ENCODE results near the gene P2RY11. TPM values are rescaled to one million over a fixed set of nuclear protein-coding genes. Genes with fewer than 3 reads are reported as not detected.

The P2RY11 gene
- total RNA-seq, 4 donors from 2014 or later, result 16.4 to 32.9 (median 19.9) TPM

- H3K27me3 ChIP-seq, result no peaks in the 10 kb centered on the region
- peaks cover 99% of the 10 kb centered on the region for H3K36me3 ChIP-seq
- no peak overlapping the region for H3K27ac ChIP-seq
- H3K4me3 ChIP-seq, result no peak overlapping the region
- TF ChIP-seq EP300 (IDR thresholded peaks at IDR 0.05) (no peak), CTCF (IDR thresholded peaks at IDR 0.05) (no peak), POLR2A (IDR thresholded peaks at IDR 0.05) (no peak), POLR2AphosphoS5 (IDR thresholded peaks at IDR 0.05) (no peak)
- no peaks in the 10 kb centered on the region for H3K9me3 ChIP-seq
- DNase-seq (ENCODE audit: low spot score in 2 of 2), result no peak
- WGBS, result 84% methylated on average over 12 of the region's 38 CpGs
- H3K4me1 ChIP-seq, result no peaks in the 10 kb centered on the region
Measured at GRCh38 chr19:10137751-10138682, 26.5 kb downstream of the P2RY11 start.

DNA sequence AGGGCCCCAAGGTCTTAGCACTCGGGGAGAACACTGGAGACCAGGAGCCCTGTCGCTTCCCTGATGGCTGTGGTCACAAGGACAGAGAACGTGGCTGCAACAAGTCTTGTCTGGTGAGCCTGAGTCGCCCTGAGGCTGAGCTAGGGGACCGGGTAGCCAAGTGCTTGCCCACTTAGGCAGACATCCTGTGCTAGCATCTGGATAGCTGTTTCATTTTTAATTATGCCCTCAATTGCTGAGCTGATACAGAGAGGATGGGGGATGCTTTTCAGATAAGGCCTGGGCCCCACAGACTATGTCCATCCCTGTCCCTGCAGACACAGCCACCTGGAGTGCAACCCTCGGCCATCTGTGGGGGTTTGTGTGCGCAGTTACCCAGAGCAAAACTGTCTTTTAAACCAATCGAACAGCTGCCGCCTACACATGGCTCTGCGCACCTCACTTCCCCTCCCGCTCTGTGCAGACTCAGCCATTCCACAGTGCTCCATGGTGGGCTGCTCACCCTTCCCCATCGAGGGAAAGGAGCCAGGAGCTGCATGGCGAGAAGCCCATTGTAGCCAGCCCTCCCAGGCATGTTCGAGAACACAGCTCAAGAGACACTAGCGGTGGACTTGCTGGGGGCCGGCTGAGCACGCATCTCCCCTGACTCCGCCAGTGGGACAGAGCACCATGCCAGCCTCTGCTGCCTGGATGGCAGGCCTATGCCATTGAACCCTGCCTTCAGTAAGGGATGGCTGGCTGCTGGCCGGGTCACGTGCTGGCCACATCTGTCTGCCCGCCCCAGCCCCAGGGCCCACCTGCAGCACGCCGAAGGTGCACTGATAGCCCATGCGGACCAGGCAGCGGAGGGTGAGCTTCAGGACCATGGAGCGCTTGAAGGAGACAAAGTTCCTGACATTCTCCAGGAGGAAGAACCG lies 27.6 kb downstream of the P2RY11 start:
- no peaks in the 10 kb centered on the region for H3K27me3 ChIP-seq
- peaks cover 100% of the 10 kb centered on the region for H3K36me3 ChIP-seq
- no peak overlapping the region for H3K27ac ChIP-seq
- no peaks in the 10 kb centered on the region for H3K9me3 ChIP-seq
- no peak for DNase-seq (ENCODE audit: low spot score in 2 of 2)
- TF ChIP-seq POLR2A (IDR thresholded peaks at IDR 0.05) (no peak), CTCF (IDR thresholded peaks at IDR 0.05) (no peak), POLR2AphosphoS5 (IDR thresholded peaks at IDR 0.05) (no peak), EP300 (IDR thresholded peaks at IDR 0.05) (no peak)
- H3K4me1 ChIP-seq, result no peaks in the 10 kb centered on the region
- no peak overlapping the region for H3K4me3 ChIP-seq
- WGBS, result 98% methylated on average over 13 of the region's 27 CpGs

GRCh38 chr19:10139952-10140351 lies 28.5 kb downstream of the P2RY11 start:
- WGBS, result 96% methylated on average over 23 of the region's 23 CpGs
- Histone ChIP-seq H3K27ac (no peak overlapping the region), H3K27me3 (no peaks in the 10 kb centered on the region), H3K4me1 (no peaks in the 10 kb centered on the region), H3K4me3 (no peak overlapping the region), H3K9me3 (no peaks in the 10 kb centered on the region), H3K36me3 (peaks cover 100% of the 10 kb centered on the region)
- DNase-seq (ENCODE audit: low spot score in 2 of 2), result no peak
- TF ChIP-seq POLR2AphosphoS5 (IDR thresholded peaks at IDR 0.05), result no peak
- no peak for TF ChIP-seq CTCF (IDR thresholded peaks at IDR 0.05)
- no peak for TF ChIP-seq EP300 (IDR thresholded peaks at IDR 0.05)
- TF ChIP-seq POLR2A (IDR thresholded peaks at IDR 0.05), result no peak

DNA sequence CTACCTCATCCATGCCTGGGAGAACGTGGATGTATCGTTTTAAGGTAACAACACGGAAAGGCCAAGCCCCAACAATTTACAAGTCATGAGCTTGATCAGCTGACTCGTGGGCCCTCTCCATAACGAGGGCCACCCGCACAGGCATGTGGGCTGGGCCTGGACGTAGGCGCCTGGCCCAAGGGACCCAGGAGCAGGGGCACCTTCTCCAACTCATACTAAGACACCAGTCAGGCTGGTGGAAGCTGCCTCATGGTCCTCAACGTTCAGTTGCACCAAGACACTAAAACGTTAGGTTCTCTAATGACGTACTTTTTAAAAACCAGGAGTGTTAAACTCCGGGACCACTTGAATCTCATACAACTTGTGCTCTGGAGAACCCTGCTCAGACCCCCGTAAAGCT lies 30.0 kb downstream of the P2RY11 start:
- WGBS, result 94% methylated on average over 13 of the region's 13 CpGs
- no peak for DNase-seq (ENCODE audit: low spot score in 2 of 2)
- Histone ChIP-seq H3K36me3 (peaks cover 100% of the 10 kb centered on the region), H3K27me3 (no peaks in the 10 kb centered on the region), H3K27ac (no peak overlapping the region), H3K4me3 (no peak overlapping the region), H3K4me1 (no peaks in the 10 kb centered on the region), H3K9me3 (no peaks in the 10 kb centered on the region)
- TF ChIP-seq EP300 (IDR thresholded peaks at IDR 0.05) (no peak), POLR2A (IDR thresholded peaks at IDR 0.05) (no peak), POLR2AphosphoS5 (IDR thresholded peaks at IDR 0.05) (no peak), CTCF (IDR thresholded peaks at IDR 0.05) (no peak)

GRCh38 chr19:10141973-10142372 lies 30.5 kb downstream of the P2RY11 start:
- DNase-seq (ENCODE audit: low spot score in 2 of 2), result no peak
- TF ChIP-seq CTCF (IDR thresholded peaks at IDR 0.05) (no peak), POLR2AphosphoS5 (IDR thresholded peaks at IDR 0.05) (no peak), POLR2A (IDR thresholded peaks at IDR 0.05) (no peak), EP300 (IDR thresholded peaks at IDR 0.05) (no peak)
- Histone ChIP-seq H3K9me3 (no peaks in the 10 kb centered on the region), H3K36me3 (peaks cover 100% of the 10 kb centered on the region), H3K4me3 (no peak overlapping the region), H3K27me3 (no peaks in the 10 kb centered on the region), H3K27ac (no peak overlapping the region), H3K4me1 (no peaks in the 10 kb centered on the region)
- 100% methylated on average over 12 of the region's 18 CpGs for WGBS

Data from suprapubic skin (tissue), 4 donors.